Mucosa of stomach (tissue), 1 donor: Measurements from ENCODE around the gene GHRHR.

Source experiments
- H3K27me3 ChIP-seq: one replicate; pipeline ENCODE4 v1.7.0; 2013; ENCODE audit warnings: mild to moderate bottlenecking, low read length; ENCODE audit not compliant: control insufficient read depth, insufficient read depth
- H3K36me3 ChIP-seq: one replicate; pipeline ENCODE4 v1.7.0; 2013; ENCODE audit warnings: low read length; ENCODE audit not compliant: control insufficient read depth, insufficient read depth
- H3K4me1 ChIP-seq: one replicate; pipeline ENCODE4 v1.7.0; 2013; ENCODE audit warnings: mild to moderate bottlenecking, low read length; ENCODE audit not compliant: control insufficient read depth, insufficient read depth
- H3K4me3 ChIP-seq: one replicate; pipeline ENCODE4 v1.7.0; 2013; ENCODE audit warnings: low read length
- H3K9ac ChIP-seq: one replicate; pipeline ENCODE4 v1.7.0; 2013; ENCODE audit warnings: mild to moderate bottlenecking, low read length, moderate library complexity
- H3K9me3 ChIP-seq: one replicate; pipeline ENCODE4 v1.7.0; 2013; ENCODE audit warnings: mild to moderate bottlenecking, low read length, moderate library complexity; ENCODE audit not compliant: control insufficient read depth
- donor health status: Pancreatic carcinoma.

GHRHR gene

DNA sequence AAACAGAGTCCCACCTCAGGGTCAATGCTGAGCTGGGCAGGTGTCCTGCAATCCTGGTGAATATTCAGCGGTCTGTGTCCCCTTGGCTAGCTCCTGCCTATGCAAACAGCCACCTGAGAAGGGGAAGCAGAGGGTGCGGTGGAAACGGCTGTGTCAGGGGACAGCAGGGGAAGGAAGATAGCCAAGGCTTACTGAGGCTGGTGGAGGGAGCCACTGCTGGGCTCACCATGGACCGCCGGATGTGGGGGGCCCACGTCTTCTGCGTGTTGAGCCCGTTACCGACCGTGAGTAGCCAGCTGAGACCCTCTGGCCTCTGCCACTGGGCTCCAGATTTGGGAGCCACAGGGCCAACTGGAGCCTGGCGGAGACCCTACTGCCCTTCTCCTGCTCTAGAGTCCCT is at the start of gene GHRHR:
Gene GHRHR, plus strand, starts transcription at position 112 of the 400 bp plus-strand sequence. Its CDS starts 116 bp downstream, at position 228.
- H3K36me3 ChIP-seq: no peaks in the 10 kb centered on the region
- H3K4me3 ChIP-seq: no peak within 1 kb of the TSS
- no peak within 1 kb of the TSS for H3K9ac ChIP-seq
- no peaks in the 10 kb centered on the region for H3K4me1 ChIP-seq
- no peaks in the 10 kb centered on the region for H3K27me3 ChIP-seq
- H3K9me3 ChIP-seq: no peaks in the 10 kb centered on the region

DNA sequence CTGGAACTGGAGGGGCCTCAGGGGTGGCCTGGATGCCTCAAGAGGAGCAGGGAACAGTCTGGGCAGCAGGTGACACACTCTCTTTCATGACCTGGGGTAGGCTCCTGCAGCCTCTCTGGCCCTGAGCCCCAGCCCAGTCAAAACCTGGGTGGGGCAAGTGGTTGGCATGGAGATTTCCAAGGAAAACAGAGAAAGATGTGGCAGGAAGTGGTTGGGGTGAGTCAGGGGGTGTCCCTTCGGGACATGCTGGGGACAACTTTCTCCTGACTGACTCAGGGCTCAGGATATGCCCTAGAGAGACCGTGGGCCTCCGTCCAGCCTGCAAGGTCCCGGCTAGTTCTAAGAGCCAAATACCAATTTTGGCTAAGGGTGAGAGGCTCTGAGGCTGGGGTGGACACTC is 49.2 kb upstream of the GHRHR start:
- Histone ChIP-seq H3K9ac (no peak overlapping the region), H3K27me3 (no peaks in the 10 kb centered on the region), H3K9me3 (no peaks in the 10 kb centered on the region), H3K4me3 (no peak overlapping the region), H3K36me3 (no peaks in the 10 kb centered on the region), H3K4me1 (peaks cover 25% of the 10 kb centered on the region)

DNA sequence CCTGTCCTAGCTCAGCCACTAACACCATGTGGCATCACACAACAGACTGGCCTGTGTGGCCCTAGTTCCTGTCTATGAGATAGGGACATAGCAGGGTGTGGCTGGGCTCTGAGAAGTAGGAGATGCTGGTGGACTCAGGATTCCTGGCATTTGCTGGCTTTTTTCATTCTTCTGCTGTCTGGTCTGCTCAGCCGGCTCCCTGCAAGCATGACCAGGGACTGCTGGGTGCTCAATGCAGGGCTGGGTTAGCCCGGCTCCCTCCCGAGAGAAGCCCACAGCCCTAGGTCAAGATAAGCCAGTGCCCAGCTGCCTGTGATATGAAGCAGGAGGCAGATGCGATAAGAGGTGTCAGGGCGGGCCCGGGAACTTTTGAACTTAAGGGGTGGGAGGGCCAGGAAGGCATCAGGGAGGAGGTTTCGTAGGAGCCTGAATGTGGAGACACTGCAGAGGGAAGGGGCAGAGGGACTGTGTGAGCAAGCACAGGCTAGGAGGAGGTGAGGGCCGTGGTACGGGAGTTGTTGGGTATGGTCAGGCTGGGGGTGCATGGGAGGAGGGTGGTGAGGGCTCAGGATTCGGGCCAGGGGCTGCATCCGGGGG is 48.6 kb upstream of the GHRHR start:
- Histone ChIP-seq H3K4me3 (no peak overlapping the region), H3K4me1 (peaks cover 25% of the 10 kb centered on the region), H3K36me3 (no peaks in the 10 kb centered on the region), H3K27me3 (no peaks in the 10 kb centered on the region), H3K9me3 (no peaks in the 10 kb centered on the region), H3K9ac (no peak overlapping the region)

DNA sequence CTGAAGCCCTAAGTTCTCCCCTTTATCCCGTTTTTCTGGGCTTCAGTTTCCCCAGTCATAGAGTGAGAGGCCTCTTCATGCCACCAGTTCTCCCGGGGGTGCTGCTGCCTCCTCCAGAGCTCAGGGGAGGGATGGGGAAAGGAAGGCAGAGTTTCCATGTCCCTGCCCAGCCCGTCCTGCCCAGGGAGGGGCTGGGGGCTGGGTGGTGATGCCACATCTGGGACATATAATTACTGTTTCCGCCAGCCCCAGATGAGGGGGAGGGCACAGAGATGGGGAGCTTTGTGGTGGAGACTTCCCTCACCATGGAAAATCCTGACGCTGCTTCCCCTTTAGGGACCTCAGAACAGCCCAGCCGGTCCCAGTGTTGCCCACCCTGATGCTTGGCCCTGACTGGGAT is 48.0 kb upstream of the GHRHR start:
- Histone ChIP-seq H3K9ac (no peak overlapping the region), H3K4me3 (no peak overlapping the region), H3K36me3 (no peaks in the 10 kb centered on the region), H3K4me1 (peaks cover 18% of the 10 kb centered on the region), H3K27me3 (no peaks in the 10 kb centered on the region), H3K9me3 (no peaks in the 10 kb centered on the region)

DNA sequence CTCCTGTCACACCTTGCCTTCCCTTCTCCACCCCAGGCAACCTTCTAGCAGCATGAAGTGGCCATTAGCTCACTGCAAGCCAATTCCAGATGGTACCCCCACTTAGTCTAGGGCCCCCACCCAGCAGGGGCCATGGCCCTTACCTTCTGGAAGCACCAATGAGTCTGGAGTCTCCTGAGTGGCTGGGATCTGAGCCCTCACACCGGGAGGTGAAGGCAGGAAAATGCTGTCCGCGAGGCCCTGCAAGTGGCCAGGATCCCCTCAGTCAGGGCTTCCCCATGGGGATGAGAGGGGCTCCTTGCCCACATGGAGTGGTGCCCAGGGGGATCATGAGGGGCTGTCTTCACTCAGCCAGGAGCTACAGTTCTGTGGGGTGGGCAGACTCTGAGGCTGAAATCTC is 47.5 kb upstream of the GHRHR start:
- H3K36me3 ChIP-seq: no peaks in the 10 kb centered on the region
- H3K27me3 ChIP-seq: no peaks in the 10 kb centered on the region
- H3K9ac ChIP-seq: no peak overlapping the region
- H3K4me1 ChIP-seq: peaks cover 20% of the 10 kb centered on the region
- no peak overlapping the region for H3K4me3 ChIP-seq
- no peaks in the 10 kb centered on the region for H3K9me3 ChIP-seq

DNA sequence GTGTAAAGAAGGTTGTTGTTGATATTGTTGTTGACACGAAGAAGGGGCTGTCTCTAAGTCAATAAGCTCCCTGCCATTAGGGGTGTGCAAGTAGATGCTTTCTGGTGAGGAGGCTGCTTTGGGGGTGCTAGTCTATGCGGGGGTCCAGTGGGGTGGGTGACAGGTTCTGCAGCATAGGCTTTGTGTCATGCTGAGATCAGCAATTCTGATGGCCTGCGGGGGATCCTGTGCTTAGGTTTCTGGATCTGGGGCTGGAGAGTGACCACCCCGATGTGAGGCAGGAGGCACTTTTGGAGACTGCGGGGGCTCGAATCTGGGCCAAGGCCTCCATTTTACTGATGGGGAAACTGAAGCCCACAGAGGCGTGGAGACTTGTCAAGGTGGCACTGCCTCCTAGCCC is 47.0 kb upstream of the GHRHR start:
- H3K27me3 ChIP-seq: no peaks in the 10 kb centered on the region
- H3K9me3 ChIP-seq: no peaks in the 10 kb centered on the region
- H3K4me1 ChIP-seq: peaks cover 20% of the 10 kb centered on the region
- H3K4me3 ChIP-seq: no peak overlapping the region
- H3K9ac ChIP-seq: no peak overlapping the region
- H3K36me3 ChIP-seq: no peaks in the 10 kb centered on the region

DNA sequence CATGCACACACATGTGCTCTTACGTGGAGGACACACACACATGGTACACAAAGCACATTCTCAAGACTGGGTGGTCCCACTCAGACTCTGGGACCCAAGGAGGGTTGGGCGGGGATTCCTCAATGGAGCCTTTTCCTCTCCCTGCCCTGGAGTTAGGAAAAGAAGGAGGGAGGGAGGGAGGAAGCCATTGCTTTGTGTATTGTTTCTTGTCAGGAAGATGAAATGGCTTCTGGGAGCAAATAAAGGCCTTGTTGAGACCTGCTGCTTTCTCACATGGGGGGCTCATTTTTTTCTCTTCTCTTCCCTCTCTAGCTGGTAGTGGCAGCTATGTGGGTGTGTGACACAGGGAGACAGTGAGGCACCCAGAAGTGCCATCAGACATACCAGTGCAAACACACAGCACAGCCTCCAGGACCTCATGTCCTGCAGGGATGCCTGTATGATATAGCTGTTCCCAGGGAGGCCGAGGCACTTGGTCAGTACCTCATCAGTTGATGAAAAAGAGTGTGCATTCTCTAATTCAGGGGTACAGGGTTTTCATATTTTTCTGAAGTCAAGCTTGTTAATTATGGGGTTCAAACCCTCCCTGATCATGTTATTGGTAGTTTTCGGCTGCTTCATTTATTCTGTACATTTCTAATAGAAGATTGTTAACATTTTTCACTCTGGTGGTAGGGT is 46.4 kb upstream of the GHRHR start:
- peaks cover 20% of the 10 kb centered on the region for H3K4me1 ChIP-seq
- no peaks in the 10 kb centered on the region for H3K9me3 ChIP-seq
- no peak overlapping the region for H3K4me3 ChIP-seq
- no peaks in the 10 kb centered on the region for H3K36me3 ChIP-seq
- no peaks in the 10 kb centered on the region for H3K27me3 ChIP-seq
- H3K9ac ChIP-seq: no peak overlapping the region

DNA sequence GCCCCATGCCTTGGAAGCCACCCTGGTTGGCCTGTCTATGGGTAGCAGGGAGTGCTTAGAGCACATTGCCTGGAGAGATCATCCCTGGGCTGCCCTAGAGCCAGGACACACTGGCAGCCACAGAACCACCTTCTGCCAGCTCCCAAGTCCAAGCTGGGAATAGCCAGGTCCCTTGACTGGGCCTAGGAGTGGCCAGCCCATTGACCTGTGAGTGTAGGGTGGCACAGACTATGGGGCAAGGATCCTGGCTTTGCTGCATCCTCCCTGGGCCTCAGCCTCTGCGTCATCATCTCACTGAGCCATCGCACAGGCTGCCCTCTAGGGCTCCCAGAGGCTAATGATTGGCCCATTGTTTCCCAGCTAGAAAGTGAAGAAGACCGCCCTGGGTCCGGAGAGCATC is 45.1 kb upstream of the GHRHR start:
- Histone ChIP-seq H3K4me1 (peaks cover 20% of the 10 kb centered on the region), H3K36me3 (no peaks in the 10 kb centered on the region), H3K9ac (no peak overlapping the region), H3K4me3 (no peak overlapping the region), H3K27me3 (no peaks in the 10 kb centered on the region), H3K9me3 (no peaks in the 10 kb centered on the region)

DNA sequence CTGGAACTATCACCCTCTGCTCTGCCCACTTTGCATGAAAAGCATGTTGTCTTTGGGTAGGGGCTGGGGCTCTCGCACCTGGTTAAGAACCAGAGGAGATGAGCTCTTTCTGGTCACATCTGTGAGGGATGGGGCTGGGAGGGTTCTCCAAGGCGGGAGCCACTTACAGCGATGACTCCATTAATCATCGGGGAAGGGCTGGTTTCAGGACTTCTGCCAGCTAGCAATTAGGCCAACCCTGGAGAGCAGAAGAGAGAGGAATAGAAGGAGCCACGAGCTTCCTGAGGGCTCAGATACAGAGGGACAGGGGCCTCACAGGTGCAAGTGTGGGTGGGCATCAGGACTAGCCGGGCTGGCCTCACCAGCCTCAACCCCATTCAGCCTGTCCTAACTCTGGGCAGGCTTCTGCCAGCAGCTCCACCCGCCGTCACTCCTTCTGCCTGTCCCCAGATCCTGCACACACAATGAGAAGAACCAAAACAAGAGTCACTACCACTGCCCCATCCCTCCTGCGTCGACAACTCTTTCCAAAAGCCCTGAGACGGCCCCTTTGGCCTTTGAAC is 43.7 kb upstream of the GHRHR start:
- Histone ChIP-seq H3K4me3 (no peak overlapping the region), H3K9ac (no peak overlapping the region), H3K27me3 (no peaks in the 10 kb centered on the region), H3K9me3 (no peaks in the 10 kb centered on the region), H3K4me1 (peaks cover 11% of the 10 kb centered on the region), H3K36me3 (no peaks in the 10 kb centered on the region)

DNA sequence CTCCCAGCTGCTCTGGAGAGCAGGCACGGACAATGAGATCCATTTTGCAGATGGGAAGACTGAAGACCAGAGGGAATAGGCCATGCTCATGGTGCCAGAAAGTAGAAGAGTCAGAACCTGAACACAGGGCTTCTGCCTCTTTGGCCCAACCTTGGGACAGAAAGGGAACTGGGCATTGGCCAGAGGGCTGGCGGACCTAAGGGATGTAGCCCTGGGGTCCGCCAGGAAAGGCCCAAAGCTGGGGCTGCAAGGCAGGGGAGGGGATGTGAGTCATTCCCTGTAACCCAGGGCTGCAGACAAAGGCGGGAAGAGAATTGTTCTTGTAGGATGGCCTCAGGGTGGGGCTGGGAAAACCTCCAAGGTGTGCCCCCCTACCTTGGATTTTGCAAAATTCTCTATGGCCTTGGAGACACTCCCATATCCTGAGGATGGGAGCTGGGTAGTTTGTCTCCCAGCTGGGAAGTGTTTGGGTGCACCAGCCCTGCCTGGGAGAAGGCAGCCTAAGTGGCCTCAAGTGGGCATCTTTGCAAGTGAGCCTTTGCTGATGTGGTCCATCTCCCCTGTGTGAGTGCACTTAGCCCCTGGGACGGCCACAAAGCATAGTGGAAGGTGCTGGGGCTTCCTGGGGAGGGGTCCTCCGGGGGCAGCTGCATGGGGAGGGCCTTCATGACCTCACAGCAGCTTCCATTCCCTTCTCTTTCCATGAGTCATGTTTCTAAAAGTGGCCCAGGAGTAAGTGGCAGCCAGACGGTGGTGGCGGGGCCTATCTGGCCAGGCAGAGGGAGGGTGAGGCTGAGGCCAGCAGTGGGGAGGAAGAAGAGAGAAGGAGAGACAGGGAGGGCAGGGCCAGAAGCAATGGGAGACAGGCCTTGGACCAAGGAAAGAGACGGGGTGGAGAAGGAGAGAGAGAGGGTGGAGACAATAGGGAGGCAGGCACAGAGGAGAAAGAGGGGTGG is 42.9 kb upstream of the GHRHR start:
- H3K9ac ChIP-seq: no peak overlapping the region
- H3K36me3 ChIP-seq: no peaks in the 10 kb centered on the region
- no peak overlapping the region for H3K4me3 ChIP-seq
- no peaks in the 10 kb centered on the region for H3K9me3 ChIP-seq
- H3K27me3 ChIP-seq: no peaks in the 10 kb centered on the region
- H3K4me1 ChIP-seq: peaks cover 4% of the 10 kb centered on the region

DNA sequence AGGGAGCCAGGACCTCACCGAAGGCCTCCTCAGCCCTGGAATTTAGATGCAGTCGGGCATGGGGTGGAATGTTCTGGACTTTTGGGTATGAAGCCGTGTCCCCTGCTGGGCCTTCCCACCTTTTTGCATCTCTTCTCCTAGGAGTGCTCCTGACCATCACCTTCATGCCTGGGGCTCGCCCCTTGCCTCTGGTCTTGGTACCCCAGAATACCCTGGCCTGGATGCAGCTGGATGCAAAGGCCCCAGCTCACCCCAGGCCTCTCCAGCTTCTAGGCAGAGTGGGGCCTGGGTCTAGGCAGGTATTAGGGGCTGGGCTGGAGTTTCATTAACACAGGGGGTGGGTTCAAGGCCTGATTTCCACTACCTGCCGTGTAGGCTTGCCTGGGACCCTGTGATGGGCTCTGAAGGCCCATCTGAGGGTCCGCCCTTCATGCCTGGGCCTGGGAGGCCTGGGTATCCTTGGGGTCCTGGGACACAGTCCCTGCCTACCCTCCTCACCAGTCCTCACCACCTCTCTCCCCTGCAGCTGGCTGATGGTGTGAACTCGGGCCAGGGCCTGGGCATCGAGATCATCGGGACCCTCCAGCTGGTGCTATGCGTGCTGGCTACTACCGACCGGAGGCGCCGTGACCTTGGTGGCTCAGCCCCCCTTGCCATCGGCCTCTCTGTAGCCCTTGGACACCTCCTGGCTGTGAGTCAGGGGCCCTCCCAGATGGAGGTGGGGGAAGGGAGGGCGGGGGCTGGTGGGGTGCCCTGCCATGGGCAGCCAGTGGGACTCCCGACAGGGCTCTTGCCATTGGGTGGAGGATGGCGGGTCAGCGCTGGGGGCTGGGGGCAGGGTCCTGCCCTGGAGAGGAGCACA is 42.0 kb upstream of the GHRHR start:
- Histone ChIP-seq H3K9me3 (no peaks in the 10 kb centered on the region), H3K27me3 (no peaks in the 10 kb centered on the region), H3K36me3 (no peaks in the 10 kb centered on the region), H3K9ac (no peak overlapping the region), H3K4me3 (no peak overlapping the region), H3K4me1 (peaks cover 4% of the 10 kb centered on the region)
